ENCODE data around the gene ANKRD12.

The ANKRD12 gene

DNA sequence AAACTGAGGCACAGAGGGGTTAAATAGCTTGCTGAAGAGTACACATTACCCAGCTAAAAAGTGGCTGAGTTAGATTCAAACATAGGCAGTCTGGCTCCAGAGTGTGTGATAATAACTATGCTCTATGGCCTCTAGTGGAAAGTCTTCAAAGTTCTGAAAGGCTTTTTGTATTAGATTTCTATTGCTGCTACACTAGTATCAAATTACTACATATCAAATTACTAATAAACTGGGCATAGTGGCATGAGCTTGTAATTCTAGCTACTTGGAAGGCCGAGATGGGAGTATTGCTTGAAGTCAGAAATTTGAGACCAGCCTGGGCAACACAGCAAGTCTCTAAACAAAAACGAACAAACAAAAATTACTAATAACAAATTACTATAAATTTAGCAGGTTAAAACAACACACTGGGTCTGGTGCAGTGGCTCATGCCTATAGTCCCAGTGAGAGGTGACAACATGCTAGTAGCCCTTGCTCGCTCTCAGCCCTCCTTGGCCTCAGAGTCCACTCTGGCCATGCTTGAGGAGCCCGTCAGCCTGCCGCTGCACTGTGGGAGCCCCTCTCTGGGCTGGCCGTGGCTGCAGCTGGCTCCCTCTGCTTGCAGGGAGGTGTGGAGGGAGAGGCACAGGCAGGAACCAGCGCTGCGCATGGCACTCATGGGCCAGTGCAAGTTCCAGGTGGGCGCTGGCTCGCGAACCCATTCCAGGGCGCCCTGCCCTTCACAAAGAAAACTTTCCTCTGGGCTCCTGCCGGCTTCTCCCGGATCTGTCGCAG, 159.8 kb downstream of the ANKRD12 start:
- DNase-seq = no peak

GRCh38 chr18:9297007-9297393, 160.4 kb downstream of the ANKRD12 start:
- no peak for DNase-seq

DNA sequence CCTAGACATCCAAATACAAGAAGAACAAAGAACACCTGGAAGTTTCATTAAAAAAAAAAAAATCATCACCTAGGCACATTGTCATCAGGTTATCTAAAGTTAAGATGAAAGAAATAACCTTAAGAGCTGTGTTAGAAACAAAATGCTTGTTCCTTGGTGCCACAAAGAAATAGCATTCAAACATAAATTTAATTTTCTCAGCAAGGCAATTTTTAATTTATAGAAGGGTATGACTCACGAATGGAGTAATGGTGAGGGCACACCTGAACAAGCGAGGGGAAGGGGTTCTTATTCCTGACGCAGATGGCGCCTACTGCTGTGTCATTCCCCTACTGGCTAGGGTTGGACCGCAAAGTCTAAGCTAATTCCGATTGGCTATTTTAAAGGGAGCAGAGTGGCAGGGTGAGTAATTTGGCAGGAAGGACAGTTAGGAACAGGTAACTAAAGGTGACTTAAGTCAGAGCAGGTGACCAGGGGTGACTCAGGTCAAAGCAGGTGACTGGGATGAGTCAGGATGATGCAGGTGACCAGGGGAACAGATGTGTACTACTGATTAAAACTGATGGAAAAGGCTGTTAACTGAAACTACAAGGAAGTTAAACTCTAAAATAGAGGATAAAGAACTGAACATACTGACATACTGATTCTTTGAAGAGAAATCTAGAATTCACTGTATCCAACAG, 167.9 kb downstream of the ANKRD12 start:
- DNase-seq = no peak

- no peak for DNase-seq
Measured at GRCh38 chr18:9319333-9319732, 182.8 kb downstream of the ANKRD12 start.

- DNase-seq = no peak
Measured at GRCh38 chr18:9321017-9321452, 184.5 kb downstream of the ANKRD12 start.

DNA sequence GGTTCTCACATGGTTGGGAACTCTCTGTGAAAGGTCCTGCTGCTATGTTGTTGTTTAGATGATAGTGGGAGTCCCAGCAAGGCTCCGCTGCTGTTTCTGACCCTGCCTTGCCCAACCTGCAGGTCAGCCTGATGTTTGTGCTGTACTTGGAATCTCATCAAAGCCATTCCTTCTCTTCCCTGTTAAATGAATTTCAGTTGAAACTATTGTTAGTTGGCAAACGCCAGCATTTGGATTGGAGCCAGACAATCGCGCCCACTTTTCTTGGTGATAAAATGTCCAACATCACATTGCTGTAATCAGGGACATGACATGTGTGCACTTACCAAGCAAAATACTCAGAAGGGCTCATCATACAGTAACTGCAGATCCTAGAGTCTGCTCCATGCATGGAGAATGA, 185.2 kb downstream of the ANKRD12 start:
- no peak for DNase-seq

DNA sequence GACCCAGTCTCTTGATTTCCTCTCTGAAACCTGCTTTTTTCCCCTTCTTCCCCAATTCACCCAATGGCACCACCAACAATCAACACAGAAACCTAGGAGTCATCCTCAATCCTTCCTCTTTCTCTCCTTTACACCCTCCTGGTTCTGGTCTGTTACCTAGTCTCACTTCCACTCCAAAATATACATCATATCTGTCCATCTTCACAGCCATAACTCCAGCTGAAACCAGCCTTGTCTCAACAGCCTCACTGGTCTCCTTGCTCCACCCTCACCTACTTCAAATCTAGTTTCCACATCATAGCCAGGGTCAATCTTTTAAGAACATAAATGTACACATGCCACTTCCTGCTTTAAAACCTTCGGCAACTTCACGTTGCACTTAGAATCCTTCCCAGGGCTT, 186.2 kb downstream of the ANKRD12 start:
- DNase-seq = no peak

- no peak for DNase-seq
Measured at GRCh38 chr18:9323750-9324445, 187.3 kb downstream of the ANKRD12 start.

DNA sequence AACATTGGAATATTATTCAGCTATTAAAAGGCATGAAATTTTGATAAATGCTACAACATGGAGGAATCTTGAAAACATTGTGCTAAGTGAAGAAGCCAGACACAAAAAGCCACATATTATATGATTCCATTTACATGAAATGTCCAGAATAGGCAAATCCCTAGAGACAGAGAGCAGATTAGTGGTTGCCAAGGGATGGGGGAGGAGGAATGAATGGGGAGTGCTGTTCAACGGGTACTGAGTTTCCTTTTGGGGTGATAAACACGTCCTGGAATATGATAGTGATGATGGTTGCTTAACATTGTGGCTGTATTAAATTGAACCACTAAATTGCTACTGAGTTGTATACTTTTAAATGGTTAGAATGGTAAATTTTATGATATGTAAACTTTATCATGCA, 189.1 kb downstream of the ANKRD12 start:
- no peak for DNase-seq

DNA sequence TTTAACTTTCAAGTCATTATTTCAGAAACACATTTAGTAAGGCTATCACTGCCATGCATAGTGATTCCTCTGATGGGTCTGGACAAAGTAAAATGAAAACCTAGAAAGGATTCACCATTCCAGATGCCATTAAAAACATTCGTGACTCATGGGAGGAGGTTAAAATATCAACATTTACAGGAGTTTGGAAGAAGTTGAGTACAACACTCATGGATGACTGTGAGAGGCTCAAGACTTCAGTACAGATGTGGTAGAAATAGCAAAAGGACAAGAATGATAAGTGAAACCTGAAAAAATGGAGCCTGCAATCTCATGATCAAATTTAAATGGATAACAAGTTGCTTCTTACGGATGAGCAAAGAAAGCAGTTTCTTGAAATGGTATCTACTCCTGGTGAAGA, 192.2 kb downstream of the ANKRD12 start:
- DNase-seq = no peak

- no peak for DNase-seq
Measured at GRCh38 chr18:9329471-9329870, 192.9 kb downstream of the ANKRD12 start.

DNA sequence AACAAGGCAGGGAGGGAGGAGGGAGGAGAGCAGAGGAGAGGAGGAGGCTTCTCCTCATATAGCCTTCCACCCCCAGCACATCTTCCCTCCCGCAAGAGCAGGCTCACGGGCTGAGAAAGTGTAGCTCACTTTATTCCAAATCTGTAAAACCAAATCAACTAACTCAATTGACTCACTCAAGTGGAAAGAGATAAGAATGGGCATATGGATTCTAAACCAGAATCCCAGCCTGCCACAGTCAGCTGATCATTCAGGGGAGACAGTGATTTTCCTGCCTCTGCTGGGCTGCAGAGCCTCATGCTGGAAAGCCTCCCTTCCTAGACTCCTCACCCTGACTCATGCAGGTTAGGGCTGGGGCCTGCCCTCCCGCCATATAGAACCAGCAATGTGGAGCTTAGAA, 193.8 kb downstream of the ANKRD12 start:
- DNase-seq = no peak

DNA sequence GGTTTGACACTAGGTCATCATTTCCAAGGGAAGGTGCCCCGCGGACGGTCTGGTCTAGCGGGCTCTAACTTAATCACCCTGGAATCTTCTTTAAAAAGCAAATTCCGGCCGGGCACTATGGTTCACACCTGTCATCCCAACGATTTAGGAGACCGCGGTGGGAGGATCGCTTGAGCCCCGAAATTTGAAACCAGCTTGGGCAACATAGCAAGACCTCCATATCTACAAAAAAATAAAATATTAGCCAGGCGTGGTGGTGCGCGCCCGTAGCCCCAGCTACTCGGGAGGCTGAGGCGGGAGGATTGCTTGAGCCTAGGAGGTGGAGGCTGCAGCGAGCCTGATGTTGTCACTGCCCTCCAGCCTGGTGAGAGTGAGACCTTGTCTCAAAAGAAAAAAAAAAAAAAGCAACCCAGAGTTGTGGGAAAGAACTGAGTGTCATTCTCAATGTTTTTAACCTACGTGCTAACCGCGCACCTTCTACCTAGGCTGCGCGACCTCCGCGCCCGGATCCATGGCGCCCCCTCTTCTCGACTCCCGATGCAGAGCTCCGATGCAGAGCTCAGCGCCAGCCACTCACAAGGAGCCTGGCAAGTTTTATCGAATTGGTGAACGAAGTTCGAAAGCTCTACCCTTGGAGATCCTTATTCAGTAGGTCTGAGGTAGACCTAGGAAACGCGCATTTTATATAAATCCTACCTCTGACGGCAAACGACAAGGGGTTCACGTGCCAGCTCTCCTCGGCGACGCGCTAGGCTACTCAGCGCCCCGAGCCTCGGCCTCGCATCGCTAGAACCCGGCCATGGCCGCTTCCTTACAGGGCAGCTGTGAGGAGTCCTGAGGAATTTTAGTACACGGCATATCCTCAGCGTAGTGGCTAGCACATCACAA, 197.1 kb downstream of the ANKRD12 start:
- peak; percentile 5 for DNase-seq

- DNase-seq = peak; percentile 94
Measured at GRCh38 chr18:9334329-9334972, 197.9 kb downstream of the ANKRD12 start, which contains the start of gene TWSG1. Gene TWSG1, plus strand, starts transcription at chr18:9334773. Its CDS starts 2,457 bp downstream, at chr18:9337230.

GRCh38 chr18:9334973-9335696, 198.6 kb downstream of the ANKRD12 start:
- DNase-seq = peak; percentile 50
